ENCODE data around the gene RGL3. TPM values are rescaled to one million over a fixed set of nuclear protein-coding genes. Genes with fewer than 3 reads are reported as not detected.

The RGL3 gene
- total and polyA plus RNA-seq, 10 of the 15 experiments (the other 5 are each of a cell fraction or from before 2014, with no cell fraction given), result not detected

DNA sequence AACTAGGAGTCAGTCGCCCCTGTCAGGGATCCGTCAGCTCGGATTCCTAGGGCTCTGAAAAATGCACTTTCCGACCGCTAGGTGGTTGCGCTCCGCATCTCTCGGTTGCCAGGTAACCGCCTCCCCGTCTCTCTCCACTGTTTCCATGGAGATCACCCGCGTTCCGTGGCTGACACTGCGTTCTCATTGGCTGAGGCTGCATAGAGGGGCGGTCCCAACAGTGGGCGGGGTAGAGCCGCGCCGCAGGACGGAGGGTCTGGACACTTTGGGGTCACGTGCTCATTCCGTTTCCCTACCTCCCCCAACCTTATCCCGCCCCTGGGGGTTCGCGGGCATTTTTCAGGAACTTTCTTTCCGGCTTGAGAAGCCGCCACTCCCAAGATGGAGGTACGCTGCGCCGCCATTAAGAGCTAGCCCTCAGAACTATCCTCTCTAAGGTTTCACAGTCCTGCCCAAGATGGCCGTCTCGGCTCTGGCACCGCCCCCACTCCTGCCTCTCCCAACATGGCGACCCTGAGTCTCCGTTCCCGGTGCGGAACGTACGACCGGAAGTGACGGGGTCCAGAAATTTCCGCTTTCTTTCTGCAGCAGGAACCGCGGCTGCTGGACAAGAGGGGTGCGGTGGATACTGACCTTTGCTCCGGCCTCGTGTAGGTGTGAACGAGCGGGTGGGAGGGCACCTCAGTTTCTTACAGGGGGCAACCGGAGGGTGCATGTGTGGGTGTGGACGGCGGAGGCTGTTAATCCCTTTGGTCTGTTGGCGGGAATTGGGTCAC, 16.1 kb upstream of the RGL3 start, which contains the start of the genes ODAD3 and PRKCSH (continued):
- TF ChIP-seq, protein P1, sequence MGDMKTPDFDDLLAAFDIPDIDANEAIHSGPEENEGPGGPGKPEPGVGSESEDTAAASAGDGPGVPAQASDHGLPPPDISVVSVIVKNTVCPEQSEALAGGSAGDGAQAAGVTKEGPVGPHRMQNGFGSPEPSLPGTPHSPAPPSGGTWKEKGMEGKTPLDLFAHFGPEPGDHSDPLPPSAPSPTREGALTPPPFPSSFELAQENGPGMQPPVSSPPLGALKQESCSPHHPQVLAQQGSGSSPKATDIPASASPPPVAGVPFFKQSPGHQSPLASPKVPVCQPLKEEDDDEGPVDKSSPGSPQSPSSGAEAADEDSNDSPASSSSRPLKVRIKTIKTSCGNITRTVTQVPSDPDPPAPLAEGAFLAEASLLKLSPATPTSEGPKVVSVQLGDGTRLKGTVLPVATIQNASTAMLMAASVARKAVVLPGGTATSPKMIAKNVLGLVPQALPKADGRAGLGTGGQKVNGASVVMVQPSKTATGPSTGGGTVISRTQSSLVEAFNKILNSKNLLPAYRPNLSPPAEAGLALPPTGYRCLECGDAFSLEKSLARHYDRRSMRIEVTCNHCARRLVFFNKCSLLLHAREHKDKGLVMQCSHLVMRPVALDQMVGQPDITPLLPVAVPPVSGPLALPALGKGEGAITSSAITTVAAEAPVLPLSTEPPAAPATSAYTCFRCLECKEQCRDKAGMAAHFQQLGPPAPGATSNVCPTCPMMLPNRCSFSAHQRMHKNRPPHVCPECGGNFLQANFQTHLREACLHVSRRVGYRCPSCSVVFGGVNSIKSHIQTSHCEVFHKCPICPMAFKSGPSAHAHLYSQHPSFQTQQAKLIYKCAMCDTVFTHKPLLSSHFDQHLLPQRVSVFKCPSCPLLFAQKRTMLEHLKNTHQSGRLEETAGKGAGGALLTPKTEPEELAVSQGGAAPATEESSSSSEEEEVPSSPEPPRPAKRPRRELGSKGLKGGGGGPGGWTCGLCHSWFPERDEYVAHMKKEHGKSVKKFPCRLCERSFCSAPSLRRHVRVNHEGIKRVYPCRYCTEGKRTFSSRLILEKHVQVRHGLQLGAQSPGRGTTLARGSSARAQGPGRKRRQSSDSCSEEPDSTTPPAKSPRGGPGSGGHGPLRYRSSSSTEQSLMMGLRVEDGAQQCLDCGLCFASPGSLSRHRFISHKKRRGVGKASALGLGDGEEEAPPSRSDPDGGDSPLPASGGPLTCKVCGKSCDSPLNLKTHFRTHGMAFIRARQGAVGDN (IDR thresholded peaks at IDR 0.05), result no peak
- TF ChIP-seq MEF2A (IDR thresholded peaks at IDR 0.05; ENCODE audit: insufficient read depth, low read depth, low read length) (no peak), SP1 (IDR thresholded peaks at IDR 0.05; ENCODE audit: low read depth, low read length) (peak; percentile 54), LARP7 (IDR thresholded peaks at IDR 0.05) (0 out of 2 replicates have a peak, but pooled peaks have one; percentile 41), PAX8 (IDR thresholded peaks at IDR 0.05) (no peak), NBN (IDR thresholded peaks at IDR 0.05) (peak; percentile 91), SRF (IDR thresholded peaks at IDR 0.05; ENCODE audit: low read depth in 2 of 2, low read length in 2 of 2) (peak in 1 of 2 experiments; percentile 44; a peak in 1 of 4 replicates), NFXL1 (IDR thresholded peaks at IDR 0.05; ENCODE audit: borderline replicate concordance) (no peak), CEBPB (IDR thresholded peaks at IDR 0.05; ENCODE audit: borderline replicate concordance in 1 of 2, low read depth in 2 of 2, low read length in 2 of 2) (peak in 1 of 2 experiments; percentile 8; a peak in 1 of 4 replicates), ASH2L (IDR thresholded peaks at IDR 0.05; ENCODE audit: borderline replicate concordance, low read depth) (peak; percentile 64; the same call in 1 of the 2 replicates), KDM1A (IDR thresholded peaks at IDR 0.05; ENCODE audit: borderline replicate concordance) (no peak), ATF7 (IDR thresholded peaks at IDR 0.05; ENCODE audit: low read depth) (peak; percentile 68), SUPT20H (IDR thresholded peaks at IDR 0.05; ENCODE audit: borderline replicate concordance, control insufficient read depth, low read depth, low read length) (no peak)
- TF ChIP-seq, protein P2, sequence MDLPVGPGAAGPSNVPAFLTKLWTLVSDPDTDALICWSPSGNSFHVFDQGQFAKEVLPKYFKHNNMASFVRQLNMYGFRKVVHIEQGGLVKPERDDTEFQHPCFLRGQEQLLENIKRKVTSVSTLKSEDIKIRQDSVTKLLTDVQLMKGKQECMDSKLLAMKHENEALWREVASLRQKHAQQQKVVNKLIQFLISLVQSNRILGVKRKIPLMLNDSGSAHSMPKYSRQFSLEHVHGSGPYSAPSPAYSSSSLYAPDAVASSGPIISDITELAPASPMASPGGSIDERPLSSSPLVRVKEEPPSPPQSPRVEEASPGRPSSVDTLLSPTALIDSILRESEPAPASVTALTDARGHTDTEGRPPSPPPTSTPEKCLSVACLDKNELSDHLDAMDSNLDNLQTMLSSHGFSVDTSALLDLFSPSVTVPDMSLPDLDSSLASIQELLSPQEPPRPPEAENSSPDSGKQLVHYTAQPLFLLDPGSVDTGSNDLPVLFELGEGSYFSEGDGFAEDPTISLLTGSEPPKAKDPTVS (IDR thresholded peaks at IDR 0.05; ENCODE audit: low read depth, low read length), result peak; percentile 48; the same call in 1 of the 2 replicates

All from GM12878 (cell line).